Activated CD4-positive, alpha-beta memory T cell treated with anti-CD3 and anti-CD28 coated beads for 36 hours (primary cell): ENCODE results near the gene C1orf159. TPM values are rescaled to one million over a fixed set of nuclear protein-coding genes. Genes with fewer than 3 reads are reported as not detected.

Source experiments
- CTCF ChIA-PET: fragments of 350-600 bp; sonication (Branson Sonifier 250); formaldehyde crosslinking; loops from one replicate; lab custom pipeline; 2021; ENCODE audit warnings: antibody characterized with exemption, inconsistent platforms; lab: Charles Lee
- POLR2A ChIA-PET: fragments of 350-600 bp; sonication (Branson Sonifier 250); formaldehyde crosslinking; loops from one replicate; lab custom pipeline; 2021; ENCODE audit warnings: antibody characterized with exemption; lab: Charles Lee
- DNase-seq: peaks from one replicate; pipeline ENCODE4 v3.0.0-alpha.2; 2020
- H3K27ac Mint-ChIP-seq: one replicate; pipeline ENCODE4 v1.8.0; 2021; ENCODE audit warnings: mixed read lengths
- H3K27me3 Mint-ChIP-seq: one replicate; pipeline ENCODE4 v1.8.0; 2021; ENCODE audit warnings: mixed read lengths
- H3K36me3 Mint-ChIP-seq: one replicate; pipeline ENCODE4 v1.8.0; 2021; ENCODE audit warnings: mixed read lengths
- H3K4me1 Mint-ChIP-seq: one replicate; pipeline ENCODE4 v1.8.0; 2021; ENCODE audit warnings: low read depth, mixed read lengths
- H3K4me3 Mint-ChIP-seq: one replicate; pipeline ENCODE4 v1.8.0; 2021; ENCODE audit warnings: mild to moderate bottlenecking, mixed read lengths
- H3K9me3 Mint-ChIP-seq: one replicate; pipeline ENCODE4 v1.8.0; 2021; ENCODE audit warnings: mixed read lengths
- intact Hi-C: fragments of 100-400 bp; cut with micrococcal nuclease; formaldehyde crosslinking; loops from one replicate; pipeline ENCODE4 v1.15.1; 2023
- total RNA-seq, 2 experiments: library from RNA; stranded (reverse); gene quantifications; one replicate each; pipeline ENCODE4 v1.2.3, GENCODE V29; 2021

C1orf159 gene
- total RNA-seq, 2 experiments from 2014 or later: 19.5 to 20.5 TPM

DNA sequence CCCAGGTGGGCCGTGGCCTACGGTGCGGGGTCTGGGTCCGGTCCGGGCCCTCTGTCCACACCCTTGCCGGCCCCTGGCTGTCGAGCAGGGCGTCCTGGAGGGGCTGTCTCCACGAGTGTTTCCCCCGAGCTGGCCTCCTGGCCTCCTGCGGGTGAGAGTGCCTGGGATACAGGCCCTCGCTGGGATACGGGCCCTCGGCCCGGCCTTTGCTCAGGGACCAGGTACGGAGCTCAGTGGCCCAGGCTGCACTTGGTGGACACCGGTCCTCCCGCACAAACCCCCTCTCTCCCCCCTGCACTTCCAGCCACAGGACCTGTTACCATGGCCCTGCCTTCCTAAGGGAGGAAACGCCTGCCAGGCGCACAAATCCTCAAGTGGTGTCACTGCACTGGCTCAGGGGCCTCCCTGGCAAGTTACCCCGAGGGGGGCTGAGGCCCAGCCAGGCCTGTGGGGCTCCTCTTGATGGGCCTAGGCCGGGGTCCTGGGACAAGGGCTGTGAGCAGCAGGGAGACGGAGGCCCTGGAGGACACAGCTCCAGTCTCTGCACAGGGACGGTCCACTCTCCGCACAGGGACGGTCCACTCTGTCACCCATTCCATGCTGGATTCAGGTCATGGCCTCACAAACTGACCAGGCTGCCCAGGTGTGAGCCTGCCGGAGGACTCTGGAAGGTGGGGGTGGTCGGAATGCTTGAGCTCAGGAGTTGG, 23.6 kb downstream of the C1orf159 start:
- no peaks in the 10 kb centered on the region for H3K27me3 Mint-ChIP-seq
- no peak overlapping the region for H3K27ac Mint-ChIP-seq
- intact Hi-C loops: no loop called here
- H3K4me1 Mint-ChIP-seq: peaks cover 3% of the 10 kb centered on the region
- H3K4me3 Mint-ChIP-seq: no peak overlapping the region
- peak; percentile 7 for DNase-seq
- ChIA-PET CTCF (no interaction called here), POLR2A (interaction anchor here (0.7 kb wide), 1 partner anchor 80 kb away, joined by 3 read pairs; no protein-coding TSS in a partner anchor)
- H3K36me3 Mint-ChIP-seq: no peaks in the 10 kb centered on the region
- H3K9me3 Mint-ChIP-seq: no peaks in the 10 kb centered on the region

DNA sequence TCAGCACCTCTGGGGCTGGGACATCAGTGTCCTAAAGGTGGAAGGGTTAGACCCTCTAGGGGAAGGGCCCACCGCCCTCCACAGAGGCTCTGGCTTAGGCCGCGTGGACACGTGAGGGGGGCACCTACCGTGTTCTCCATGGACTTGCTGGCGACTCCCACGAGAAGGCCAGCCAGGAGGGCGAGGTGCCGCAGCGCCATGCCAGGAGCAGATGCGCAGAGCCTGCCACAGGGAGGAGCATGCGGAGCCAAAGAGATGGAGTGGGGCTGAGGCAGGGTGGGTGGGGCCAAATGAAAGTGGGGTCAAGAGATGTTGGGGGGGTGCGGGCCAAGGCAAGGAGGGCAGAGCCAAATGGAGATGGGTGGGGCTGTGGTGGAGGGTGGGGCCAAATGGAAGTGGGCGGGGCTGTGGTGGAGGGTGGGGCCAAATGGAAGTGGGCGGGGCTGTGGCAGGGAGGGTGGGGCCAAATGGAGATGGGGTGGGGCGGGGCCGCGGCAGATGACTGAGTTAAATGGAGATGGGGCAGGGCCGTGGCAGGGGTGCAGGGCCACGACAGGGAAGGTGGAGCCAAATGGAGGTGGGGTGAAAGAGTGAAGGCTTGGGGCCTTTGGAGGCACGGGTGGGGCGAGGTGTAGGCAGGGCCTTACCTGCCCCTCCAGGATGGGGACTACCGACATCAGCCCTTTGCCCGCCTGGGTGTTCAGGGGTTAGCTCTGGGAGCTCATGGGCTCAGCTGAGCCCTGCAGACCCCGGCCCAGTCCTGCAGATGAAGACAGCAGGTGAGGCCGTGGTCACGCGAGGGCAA, 24.3 kb downstream of the C1orf159 start:
- Mint-ChIP-seq H3K36me3 (no peaks in the 10 kb centered on the region), H3K4me3 (no peak overlapping the region), H3K27me3 (no peaks in the 10 kb centered on the region), H3K9me3 (no peaks in the 10 kb centered on the region), H3K27ac (no peak overlapping the region), H3K4me1 (peaks cover 3% of the 10 kb centered on the region)
- ChIA-PET POLR2A (interaction anchor here (0.7 kb wide), 1 partner anchor 80 kb away, joined by 3 read pairs; no protein-coding TSS in a partner anchor), CTCF (no interaction called here)
- DNase-seq: peak; percentile 35
- intact Hi-C loops: no loop called here

DNA sequence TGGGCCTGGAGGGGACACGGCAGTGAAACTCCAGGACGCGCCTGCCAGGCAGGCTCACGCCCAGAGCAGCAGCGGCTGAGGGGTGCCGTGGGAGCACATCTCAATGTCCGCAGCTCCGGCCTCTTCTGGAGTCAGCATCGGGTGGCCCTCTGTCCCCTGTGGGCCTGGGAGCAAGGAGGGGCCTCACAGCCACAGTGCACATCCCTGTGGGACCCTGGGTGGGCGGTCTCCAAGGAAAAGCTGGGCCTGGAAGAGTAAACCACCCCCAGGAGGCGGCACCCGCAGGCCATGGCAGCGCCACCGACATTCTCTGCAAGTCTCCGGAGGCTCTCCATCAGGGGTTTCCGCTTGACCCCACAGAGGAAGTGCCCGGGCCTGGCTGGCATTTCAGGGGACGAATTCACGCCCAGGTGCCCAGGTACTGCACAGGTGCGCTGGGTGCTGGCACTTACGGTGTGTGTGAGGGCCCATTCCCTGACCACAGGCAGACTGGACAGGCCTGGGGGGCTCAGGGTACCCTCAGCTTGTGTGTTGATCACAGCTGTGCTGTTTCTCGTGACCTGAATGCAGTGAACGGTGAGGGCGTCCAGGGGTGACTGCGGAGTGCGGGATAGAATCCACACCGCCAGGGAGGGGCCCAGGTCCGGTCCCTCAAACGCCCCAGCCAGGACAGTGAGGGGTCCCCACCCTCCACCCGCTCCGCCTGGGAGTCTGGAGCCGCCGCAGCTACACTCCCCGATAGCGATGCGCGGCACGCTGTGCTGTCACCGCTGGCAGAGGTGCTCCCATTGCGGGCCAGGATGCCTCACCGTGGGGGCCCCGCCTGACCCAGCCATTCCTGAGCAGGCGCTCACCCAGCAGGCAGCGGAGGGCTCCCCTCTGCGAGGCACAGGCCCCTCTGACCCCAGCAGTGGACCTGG, 25.2 kb downstream of the C1orf159 start:
- intact Hi-C loops: no loop called here
- no peaks in the 10 kb centered on the region for H3K27me3 Mint-ChIP-seq
- H3K36me3 Mint-ChIP-seq: no peaks in the 10 kb centered on the region
- ChIA-PET POLR2A (no interaction called here), CTCF (no interaction called here)
- no peak overlapping the region for H3K4me3 Mint-ChIP-seq
- peaks cover 3% of the 10 kb centered on the region for H3K4me1 Mint-ChIP-seq
- H3K27ac Mint-ChIP-seq: no peak overlapping the region
- DNase-seq: peak; percentile 6
- no peaks in the 10 kb centered on the region for H3K9me3 Mint-ChIP-seq

- no peaks in the 10 kb centered on the region for H3K9me3 Mint-ChIP-seq
These were observed 26.0 kb downstream of the C1orf159 start for GRCh38 chr1:1089731-1090423.

GRCh38 chr1:1088801-1089680, 26.8 kb downstream of the C1orf159 start:
- intact Hi-C loops: no loop called here
- Mint-ChIP-seq H3K9me3 (no peaks in the 10 kb centered on the region), H3K36me3 (no peaks in the 10 kb centered on the region), H3K27ac (no peak overlapping the region), H3K4me3 (no peak overlapping the region), H3K4me1 (peaks cover 3% of the 10 kb centered on the region), H3K27me3 (no peaks in the 10 kb centered on the region)
- POLR2A ChIA-PET: no interaction called here
- CTCF ChIA-PET: interaction anchor here (0.8 kb wide), 1 partner anchor 21 kb away, joined by 3 read pairs; no protein-coding TSS in a partner anchor
- peak; percentile 8 for DNase-seq

More at GRCh38 chr1:1089731-1090423, 26.0 kb downstream of the C1orf159 start:
- H3K27ac Mint-ChIP-seq: no peak overlapping the region
- DNase-seq: peak; percentile 6
- no peak overlapping the region for H3K4me3 Mint-ChIP-seq
- CTCF ChIA-PET: no interaction called here
- H3K36me3 Mint-ChIP-seq: no peaks in the 10 kb centered on the region
- intact Hi-C loops: no loop called here
- H3K4me1 Mint-ChIP-seq: peaks cover 3% of the 10 kb centered on the region
- POLR2A ChIA-PET: no interaction called here
- H3K27me3 Mint-ChIP-seq: no peaks in the 10 kb centered on the region

GRCh38 chr1:1088029-1088800, 27.7 kb downstream of the C1orf159 start:
- Mint-ChIP-seq H3K9me3 (no peaks in the 10 kb centered on the region), H3K36me3 (peaks cover under 1% of the 10 kb centered on the region), H3K27me3 (no peaks in the 10 kb centered on the region), H3K27ac (no peak overlapping the region), H3K4me3 (no peak overlapping the region), H3K4me1 (peaks cover 3% of the 10 kb centered on the region)
- intact Hi-C loops: no loop called here
- POLR2A ChIA-PET: no interaction called here
- CTCF ChIA-PET: interaction anchor here (0.8 kb wide), 1 partner anchor 22 kb away, joined by 3 read pairs; no protein-coding TSS in a partner anchor
- peak; percentile 6 for DNase-seq

- peaks cover 2% of the 10 kb centered on the region for H3K36me3 Mint-ChIP-seq
- H3K27me3 Mint-ChIP-seq: no peaks in the 10 kb centered on the region
- DNase-seq: peak; percentile 6
- no peaks in the 10 kb centered on the region for H3K4me1 Mint-ChIP-seq
- H3K9me3 Mint-ChIP-seq: no peaks in the 10 kb centered on the region
- no peak overlapping the region for H3K27ac Mint-ChIP-seq
- H3K4me3 Mint-ChIP-seq: no peak overlapping the region
- intact Hi-C loops: no loop called here
- ChIA-PET POLR2A (no interaction called here), CTCF (no interaction called here)
These were observed 28.4 kb downstream of the C1orf159 start for GRCh38 chr1:1087351-1088028.

- no peak overlapping the region for H3K4me3 Mint-ChIP-seq
- ChIA-PET CTCF (no interaction called here), POLR2A (no interaction called here)
- DNase-seq: no peak
- H3K4me1 Mint-ChIP-seq: no peaks in the 10 kb centered on the region
- intact Hi-C loops: no loop called here
- no peaks in the 10 kb centered on the region for H3K9me3 Mint-ChIP-seq
- H3K36me3 Mint-ChIP-seq: peaks cover 2% of the 10 kb centered on the region
- no peak overlapping the region for H3K27ac Mint-ChIP-seq
- no peaks in the 10 kb centered on the region for H3K27me3 Mint-ChIP-seq
These were observed 29.0 kb downstream of the C1orf159 start for GRCh38 chr1:1086911-1087341.

- Mint-ChIP-seq H3K36me3 (peaks cover 2% of the 10 kb centered on the region), H3K4me1 (no peaks in the 10 kb centered on the region), H3K9me3 (no peaks in the 10 kb centered on the region), H3K27ac (no peak overlapping the region), H3K4me3 (no peak overlapping the region), H3K27me3 (no peaks in the 10 kb centered on the region)
- ChIA-PET POLR2A (no interaction called here), CTCF (no interaction called here)
- peak; percentile 7 for DNase-seq
- intact Hi-C loops: no loop called here
These were observed 29.7 kb downstream of the C1orf159 start for GRCh38 chr1:1085911-1086841.
